Subcutaneous adipose tissue (tissue), 4 donors: ENCODE results near the gene SGCG. TPM values are rescaled to one million over a fixed set of nuclear protein-coding genes. Genes with fewer than 3 reads are reported as not detected.

ENCODE experiments used
- CTCF ChIP-seq: fragments of 450-650 bp; IDR thresholded peaks from one replicate; pipeline ENCODE4 v1.5.1; 2016; ENCODE audit warnings: low read depth, mild to moderate bottlenecking, control low read depth, antibody characterized with exemption, moderate library complexity
- total RNA-seq, 4 donors: library from RNA; depleted of rRNA; stranded (reverse); fragments of >200 nt; gene quantifications; one replicate each; pipeline ENCODE4 v1.1.0, GENCODE V29; 2016

The SGCG gene
- total RNA-seq, 4 donors from 2014 or later, result 0.82 to 10.3 (median 5.2) TPM

DNA sequence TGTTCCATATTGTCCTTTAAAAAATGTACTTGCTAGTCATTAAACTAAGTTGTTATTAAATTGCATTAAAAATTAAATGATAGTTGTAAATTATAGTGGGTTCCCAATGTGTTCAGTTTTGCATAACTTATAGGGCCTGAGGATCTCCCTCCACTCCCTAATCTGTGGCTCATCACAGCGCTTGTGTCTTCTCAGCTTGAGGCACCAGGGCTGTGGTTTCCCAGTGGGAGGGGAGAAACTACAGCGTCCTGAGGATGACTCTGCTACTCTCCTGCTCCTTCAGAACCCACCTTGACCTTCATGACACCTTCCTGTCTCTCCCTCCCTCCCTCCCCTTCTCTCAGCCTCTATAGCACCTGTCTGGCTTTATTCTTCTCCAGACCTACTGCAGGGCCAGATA lies 1.4 kb downstream of the SGCG start:
- no peak for TF ChIP-seq CTCF

- TF ChIP-seq CTCF, result no peak
Observed at GRCh38 chr13:23183292-23183691, 2.5 kb downstream of the SGCG start.

DNA sequence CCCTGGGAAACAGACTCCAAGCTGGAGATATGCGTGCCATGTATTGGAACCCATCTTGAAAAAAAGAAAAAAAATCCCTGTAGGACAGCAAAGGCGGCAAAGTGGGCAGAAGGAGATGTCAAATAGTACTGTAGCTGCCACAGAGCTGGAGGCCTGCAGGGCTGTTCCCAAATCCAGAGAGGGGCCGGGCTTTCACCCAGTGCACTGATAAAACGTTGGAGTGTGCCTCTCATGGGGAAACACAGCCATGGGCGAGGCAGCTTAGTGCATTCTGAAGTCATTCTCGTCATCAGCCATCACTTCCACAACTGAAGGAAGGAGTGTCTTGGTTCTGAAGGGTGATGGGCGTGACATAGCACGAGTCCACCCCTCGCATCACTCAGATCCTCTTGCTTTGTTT lies 4.8 kb downstream of the SGCG start:
- no peak for TF ChIP-seq CTCF

DNA sequence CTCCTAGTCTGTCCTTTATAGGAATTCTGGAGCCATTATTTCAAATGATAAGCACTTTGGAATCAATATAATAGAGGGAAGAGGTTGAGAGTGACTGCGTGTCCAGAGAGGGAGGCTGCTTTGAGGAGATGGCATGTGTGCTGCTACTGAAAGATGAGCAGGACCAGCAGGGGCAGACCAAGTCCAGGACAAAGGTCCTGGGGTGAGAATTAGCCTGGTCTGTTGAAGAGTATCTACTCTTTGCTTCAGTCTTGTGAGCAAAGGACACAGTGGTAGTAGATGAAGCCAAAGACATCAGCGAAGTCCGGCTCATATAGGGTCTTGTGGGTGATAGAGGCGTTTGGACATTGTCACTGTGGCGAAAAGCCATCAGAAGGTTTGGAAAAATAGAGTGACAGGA lies 21.1 kb downstream of the SGCG start:
- no peak for TF ChIP-seq CTCF

- no peak for TF ChIP-seq CTCF
Observed at GRCh38 chr13:23202383-23202782, 21.6 kb downstream of the SGCG start.

DNA sequence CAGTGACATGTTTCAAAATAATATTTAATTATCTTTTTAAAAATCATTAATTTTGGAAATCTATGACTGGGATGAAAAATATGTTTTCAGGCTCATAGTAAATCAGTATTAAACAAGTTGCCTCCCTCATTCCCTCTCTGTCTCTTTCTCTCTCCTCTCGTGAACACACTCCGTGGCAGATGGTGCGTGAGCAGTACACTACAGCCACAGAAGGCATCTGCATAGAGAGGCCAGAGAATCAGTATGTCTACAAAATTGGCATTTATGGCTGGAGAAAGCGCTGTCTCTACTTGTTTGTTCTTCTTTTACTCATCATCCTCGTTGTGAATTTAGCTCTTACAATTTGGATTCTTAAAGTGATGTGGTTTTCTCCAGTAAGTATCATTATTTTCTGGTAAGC lies 22.7 kb downstream of the SGCG start:
- no peak for TF ChIP-seq CTCF

GRCh38 chr13:23205807-23206206 lies 25.0 kb downstream of the SGCG start:
- TF ChIP-seq CTCF, result no peak

DNA sequence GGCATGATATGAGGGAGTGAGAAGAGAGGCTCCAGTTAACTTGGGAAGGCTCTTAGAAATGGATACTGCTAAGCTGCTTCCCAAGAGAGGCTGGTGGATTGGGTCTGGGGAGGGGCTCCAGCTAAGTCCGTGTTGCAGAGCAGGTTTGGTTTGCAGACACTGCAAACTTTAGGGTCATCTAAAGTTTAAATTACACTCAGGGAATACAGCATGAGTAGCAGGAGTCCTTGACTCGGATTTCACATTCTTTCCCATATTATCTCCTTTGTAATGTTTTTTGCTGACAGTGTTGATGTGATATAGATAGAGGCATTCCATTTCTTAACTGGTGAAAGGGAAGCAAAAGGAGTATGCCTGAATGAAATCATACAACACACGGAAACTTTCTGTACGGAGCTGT lies 31.9 kb downstream of the SGCG start:
- TF ChIP-seq CTCF, result no peak
